ENCODE measurements around the gene FLVCR2.

The FLVCR2 gene

GRCh38 chr14:75539561-75540478, 38.6 kb upstream of the FLVCR2 start:
- no peak for DNase-seq (ENCODE audit: low read depth, low spot score)
- Histone ChIP-seq H3K9ac (ENCODE audit: insufficient read length) (no peak overlapping the region), H3K36me3 (ENCODE audit: insufficient read depth, low read length) (no peaks in the 10 kb centered on the region), H3K27ac (no peak overlapping the region), H3K4me3 (no peak overlapping the region), H3K9me3 (ENCODE audit: low read depth, low read length) (no peaks in the 10 kb centered on the region)
- TF ChIP-seq FOXP2 (optimal IDR thresholded peaks at IDR 0.05; ENCODE audit: control extremely low read depth, extremely low read length, insufficient read depth): no peak
- TF ChIP-seq EZH2 (IDR thresholded peaks at IDR 0.05): no peak
- TF ChIP-seq POLR2AphosphoS5 (IDR thresholded peaks at IDR 0.05; ENCODE audit: borderline replicate concordance, low read depth, low read length): no peak

DNA sequence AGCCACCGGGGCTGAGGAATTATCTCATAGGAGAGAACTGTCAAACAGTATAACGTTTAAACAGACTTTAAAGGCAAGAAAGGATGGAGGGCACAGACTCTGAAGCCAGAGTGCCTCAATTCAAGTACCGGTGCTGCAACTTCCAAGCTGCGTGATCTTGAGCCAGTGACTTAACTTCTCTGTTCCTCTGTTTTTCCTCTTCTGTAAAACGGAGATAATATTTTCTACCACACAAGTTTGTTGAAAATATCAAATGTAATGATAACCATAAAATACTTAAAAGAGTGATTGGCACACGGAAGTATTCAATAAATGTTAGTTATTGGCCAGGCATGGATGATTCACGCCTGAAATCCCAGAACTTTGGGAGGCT, 38.0 kb upstream of the FLVCR2 start:
- DNase-seq (ENCODE audit: low read depth, low spot score): no peak
- TF ChIP-seq FOXP2 (optimal IDR thresholded peaks at IDR 0.05; ENCODE audit: control extremely low read depth, extremely low read length, insufficient read depth) (no peak), POLR2AphosphoS5 (IDR thresholded peaks at IDR 0.05; ENCODE audit: borderline replicate concordance, low read depth, low read length) (no peak), EZH2 (IDR thresholded peaks at IDR 0.05) (no peak)
- Histone ChIP-seq H3K9me3 (ENCODE audit: low read depth, low read length) (no peaks in the 10 kb centered on the region), H3K9ac (ENCODE audit: insufficient read length) (no peak overlapping the region), H3K27ac (no peak overlapping the region), H3K4me3 (no peak overlapping the region), H3K36me3 (ENCODE audit: insufficient read depth, low read length) (no peaks in the 10 kb centered on the region)

DNA sequence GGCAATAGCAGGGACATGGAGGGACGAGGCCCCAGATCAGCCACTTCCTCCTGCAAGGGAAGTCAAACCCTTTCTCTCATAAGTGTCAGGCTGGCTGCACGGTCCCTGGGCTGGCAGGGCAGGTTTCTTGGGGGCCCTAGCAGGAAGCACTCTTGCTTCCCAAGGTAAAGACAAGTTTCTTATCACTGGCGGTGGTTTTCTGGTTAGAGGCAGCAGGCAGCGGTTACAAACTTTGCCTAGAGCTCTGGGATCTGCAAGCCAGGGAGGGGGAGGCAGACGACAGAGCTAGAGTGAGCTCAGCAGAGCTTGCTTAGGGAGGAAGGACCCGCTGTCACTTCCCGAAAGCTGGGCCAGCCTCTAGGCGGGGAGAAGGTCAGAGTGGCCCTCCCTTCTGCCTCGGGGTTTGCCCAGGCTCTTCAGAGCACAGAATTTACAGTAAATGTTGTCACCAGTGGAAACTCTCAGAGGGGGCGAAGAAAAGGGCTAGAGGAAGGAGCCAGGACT, 35.8 kb upstream of the FLVCR2 start:
- no peaks in the 10 kb centered on the region for H3K36me3 ChIP-seq (ENCODE audit: insufficient read depth, low read length)
- H3K9ac ChIP-seq (ENCODE audit: insufficient read length): no peak overlapping the region
- TF ChIP-seq EZH2 (IDR thresholded peaks at IDR 0.05) (no peak), POLR2AphosphoS5 (IDR thresholded peaks at IDR 0.05; ENCODE audit: borderline replicate concordance, low read depth, low read length) (no peak), FOXP2 (optimal IDR thresholded peaks at IDR 0.05; ENCODE audit: control extremely low read depth, extremely low read length, insufficient read depth) (no peak)
- no peaks in the 10 kb centered on the region for H3K9me3 ChIP-seq (ENCODE audit: low read depth, low read length)
- H3K4me3 ChIP-seq: no peak overlapping the region
- DNase-seq (ENCODE audit: low read depth, low spot score): no peak
- H3K27ac ChIP-seq: no peak overlapping the region

DNA sequence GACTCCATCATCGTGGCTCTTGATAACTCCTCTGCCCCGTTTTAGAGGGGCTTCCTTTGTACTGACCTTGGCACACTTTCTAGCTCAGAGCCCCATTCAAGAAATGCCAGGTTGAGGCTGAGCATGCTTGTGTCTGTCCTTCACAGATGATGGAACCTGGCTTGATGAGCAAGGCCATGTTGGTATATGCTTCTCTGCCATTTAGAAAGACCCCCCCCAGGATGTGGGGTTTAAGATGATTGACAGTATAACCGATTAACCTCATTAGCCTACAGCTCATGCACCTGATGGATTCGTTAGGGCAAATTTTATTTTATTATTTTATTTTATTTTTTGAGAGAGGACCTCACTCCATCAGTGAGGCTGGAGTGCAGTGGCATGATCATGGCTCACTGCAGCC, 35.2 kb upstream of the FLVCR2 start:
- TF ChIP-seq POLR2AphosphoS5 (IDR thresholded peaks at IDR 0.05; ENCODE audit: borderline replicate concordance, low read depth, low read length) (no peak), EZH2 (IDR thresholded peaks at IDR 0.05) (no peak), FOXP2 (optimal IDR thresholded peaks at IDR 0.05; ENCODE audit: control extremely low read depth, extremely low read length, insufficient read depth) (no peak)
- Histone ChIP-seq H3K27ac (no peak overlapping the region), H3K9me3 (ENCODE audit: low read depth, low read length) (no peaks in the 10 kb centered on the region), H3K4me3 (no peak overlapping the region), H3K9ac (ENCODE audit: insufficient read length) (no peak overlapping the region), H3K36me3 (ENCODE audit: insufficient read depth, low read length) (no peaks in the 10 kb centered on the region)
- DNase-seq (ENCODE audit: low read depth, low spot score): no peak

DNA sequence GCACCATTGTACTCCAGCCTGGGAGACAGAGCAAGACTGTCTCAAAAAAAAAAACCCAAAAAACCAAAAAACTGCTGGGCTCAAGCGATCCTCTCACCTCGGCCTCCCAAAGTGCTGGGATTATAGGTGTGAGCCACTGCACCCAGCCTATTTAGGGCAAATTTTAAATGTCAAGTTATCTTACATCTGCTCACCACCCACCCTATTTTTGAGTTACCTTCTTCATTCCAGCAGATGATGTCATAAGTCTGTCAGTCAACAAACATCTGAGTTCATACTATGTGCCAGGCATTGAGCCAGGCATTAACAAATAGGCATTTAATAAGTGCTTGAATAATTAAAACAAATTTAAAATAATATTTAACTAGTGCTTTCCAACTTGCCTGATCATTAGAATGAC, 34.6 kb upstream of the FLVCR2 start:
- Histone ChIP-seq H3K9ac (ENCODE audit: insufficient read length) (no peak overlapping the region), H3K36me3 (ENCODE audit: insufficient read depth, low read length) (no peaks in the 10 kb centered on the region)
- TF ChIP-seq EZH2 (IDR thresholded peaks at IDR 0.05) (no peak), FOXP2 (optimal IDR thresholded peaks at IDR 0.05; ENCODE audit: control extremely low read depth, extremely low read length, insufficient read depth) (no peak), POLR2AphosphoS5 (IDR thresholded peaks at IDR 0.05; ENCODE audit: borderline replicate concordance, low read depth, low read length) (no peak)

DNA sequence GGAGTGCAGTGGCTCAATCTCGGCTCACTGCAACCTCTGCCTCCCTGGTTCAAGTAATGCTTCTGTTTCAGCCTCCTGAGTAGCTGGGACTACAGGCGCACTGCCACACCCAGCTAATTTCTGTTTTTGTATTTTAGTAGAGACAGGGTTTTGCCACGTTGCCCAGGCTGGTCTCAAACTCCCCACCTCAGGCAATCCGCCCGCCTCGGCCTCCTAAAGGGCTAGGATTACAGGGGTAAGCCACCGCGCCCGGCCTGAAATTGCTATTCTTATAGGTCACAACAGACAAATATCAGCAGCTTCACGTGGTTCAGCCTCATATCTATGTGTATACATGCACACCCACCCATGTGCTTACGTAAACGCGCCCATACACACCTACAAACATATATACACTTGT, 32.5 kb upstream of the FLVCR2 start:
- TF ChIP-seq POLR2AphosphoS5 (IDR thresholded peaks at IDR 0.05; ENCODE audit: borderline replicate concordance, low read depth, low read length) (no peak), FOXP2 (optimal IDR thresholded peaks at IDR 0.05; ENCODE audit: control extremely low read depth, extremely low read length, insufficient read depth) (no peak), EZH2 (IDR thresholded peaks at IDR 0.05) (no peak)
- DNase-seq (ENCODE audit: low read depth, low spot score): no peak
- Histone ChIP-seq H3K4me3 (no peak overlapping the region), H3K27ac (no peak overlapping the region), H3K9me3 (ENCODE audit: low read depth, low read length) (no peaks in the 10 kb centered on the region), H3K9ac (ENCODE audit: insufficient read length) (no peak overlapping the region), H3K36me3 (ENCODE audit: insufficient read depth, low read length) (no peaks in the 10 kb centered on the region)

More for the DNA sequence above, 34.6 kb upstream of the FLVCR2 start:
- Histone ChIP-seq H3K4me3 (no peak overlapping the region), H3K27ac (no peak overlapping the region), H3K9me3 (ENCODE audit: low read depth, low read length) (no peaks in the 10 kb centered on the region)
- no peak for DNase-seq (ENCODE audit: low read depth, low spot score)

DNA sequence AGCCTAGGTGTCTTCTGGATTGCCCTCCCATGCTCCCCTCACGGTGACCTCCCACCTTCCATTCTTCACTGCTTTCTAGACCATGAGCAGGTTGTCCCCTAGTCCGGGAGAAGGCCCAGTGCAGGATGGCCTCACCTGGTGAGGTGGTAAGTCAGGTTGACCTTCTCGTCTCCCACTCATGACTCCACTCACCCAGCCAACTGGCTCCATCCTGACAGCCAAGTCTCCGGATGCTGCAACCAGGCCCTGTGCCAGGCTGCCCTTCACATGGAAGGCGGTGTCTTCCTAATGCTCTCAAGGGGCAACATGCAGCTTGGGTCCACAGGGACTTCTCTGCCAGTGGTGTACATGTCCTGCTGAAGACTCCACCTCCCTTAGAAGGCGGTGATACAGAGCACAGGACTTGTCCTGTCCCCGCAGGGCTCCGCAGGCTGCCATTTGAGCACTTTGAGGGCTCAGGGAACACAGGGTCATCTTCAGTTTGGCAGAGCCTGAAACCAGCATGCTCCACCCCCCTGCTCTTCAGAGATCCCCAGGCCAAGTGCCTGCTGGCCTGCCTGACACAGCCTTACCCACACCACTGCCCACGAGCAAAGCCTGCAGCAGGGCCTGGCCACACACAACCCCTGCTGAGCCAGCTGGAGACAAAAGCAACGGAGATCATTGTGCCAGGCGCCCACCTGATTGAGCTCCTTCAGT, 30.7 kb upstream of the FLVCR2 start:
- no peaks in the 10 kb centered on the region for H3K36me3 ChIP-seq (ENCODE audit: insufficient read depth, low read length)
- no peak overlapping the region for H3K9ac ChIP-seq (ENCODE audit: insufficient read length)
- H3K27ac ChIP-seq: no peak overlapping the region
- no peaks in the 10 kb centered on the region for H3K9me3 ChIP-seq (ENCODE audit: low read depth, low read length)
- TF ChIP-seq EZH2 (IDR thresholded peaks at IDR 0.05): no peak
- TF ChIP-seq POLR2AphosphoS5 (IDR thresholded peaks at IDR 0.05; ENCODE audit: borderline replicate concordance, low read depth, low read length): no peak
- no peak for TF ChIP-seq FOXP2 (optimal IDR thresholded peaks at IDR 0.05; ENCODE audit: control extremely low read depth, extremely low read length, insufficient read depth)
- no peak for DNase-seq (ENCODE audit: low read depth, low spot score)
- no peak overlapping the region for H3K4me3 ChIP-seq

DNA sequence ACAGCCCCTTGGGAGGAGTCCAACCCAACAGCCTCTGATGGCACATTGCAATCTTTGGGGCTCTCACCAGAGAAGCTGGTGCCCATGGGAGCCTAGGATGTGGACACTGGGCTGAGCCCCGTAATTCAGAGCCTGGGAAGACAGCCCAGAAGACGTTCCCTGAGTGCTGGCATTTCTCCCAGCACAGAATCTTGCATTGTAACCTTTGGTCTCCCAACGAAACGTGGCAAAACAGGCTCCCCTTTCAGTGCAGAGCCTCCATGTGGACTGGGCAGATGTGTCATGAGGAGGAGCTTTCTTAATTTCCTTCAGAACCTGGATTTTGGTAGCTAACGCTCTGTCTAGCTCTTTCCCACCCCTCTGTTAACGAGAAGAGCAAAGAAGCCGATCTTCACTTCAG, 29.9 kb upstream of the FLVCR2 start:
- H3K9ac ChIP-seq (ENCODE audit: insufficient read length): no peak overlapping the region
- no peaks in the 10 kb centered on the region for H3K9me3 ChIP-seq (ENCODE audit: low read depth, low read length)
- H3K36me3 ChIP-seq (ENCODE audit: insufficient read depth, low read length): no peaks in the 10 kb centered on the region
- no peak for DNase-seq (ENCODE audit: low read depth, low spot score)
- TF ChIP-seq POLR2AphosphoS5 (IDR thresholded peaks at IDR 0.05; ENCODE audit: borderline replicate concordance, low read depth, low read length) (no peak), EZH2 (IDR thresholded peaks at IDR 0.05) (no peak), FOXP2 (optimal IDR thresholded peaks at IDR 0.05; ENCODE audit: control extremely low read depth, extremely low read length, insufficient read depth) (no peak)
- no peak overlapping the region for H3K27ac ChIP-seq
- H3K4me3 ChIP-seq: no peak overlapping the region

Measured in SK-N-MC (cell line).